ENCODE data around the gene TMTC4.

TMTC4 gene

DNA sequence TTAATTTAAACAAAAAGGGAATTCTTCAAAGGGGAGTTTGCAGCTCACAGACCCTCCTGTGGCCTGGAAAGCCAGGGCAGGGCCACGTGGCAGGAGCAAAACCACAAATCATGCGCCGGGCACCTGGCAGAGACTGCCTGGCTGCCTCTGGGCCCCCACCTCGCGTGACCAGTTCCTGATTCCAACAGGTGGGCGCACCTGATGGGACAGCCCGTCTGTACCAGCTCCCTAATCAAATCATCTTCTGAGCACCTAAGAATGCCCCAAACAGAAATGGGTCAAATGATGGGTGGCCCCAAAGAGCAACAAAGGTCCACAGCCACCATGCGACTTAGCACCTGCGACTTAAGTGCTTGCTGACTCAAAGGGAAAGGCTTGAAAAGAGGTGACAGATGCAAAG lies 9.2 kb downstream of the TMTC4 start:
- no peak for DNase-seq

DNA sequence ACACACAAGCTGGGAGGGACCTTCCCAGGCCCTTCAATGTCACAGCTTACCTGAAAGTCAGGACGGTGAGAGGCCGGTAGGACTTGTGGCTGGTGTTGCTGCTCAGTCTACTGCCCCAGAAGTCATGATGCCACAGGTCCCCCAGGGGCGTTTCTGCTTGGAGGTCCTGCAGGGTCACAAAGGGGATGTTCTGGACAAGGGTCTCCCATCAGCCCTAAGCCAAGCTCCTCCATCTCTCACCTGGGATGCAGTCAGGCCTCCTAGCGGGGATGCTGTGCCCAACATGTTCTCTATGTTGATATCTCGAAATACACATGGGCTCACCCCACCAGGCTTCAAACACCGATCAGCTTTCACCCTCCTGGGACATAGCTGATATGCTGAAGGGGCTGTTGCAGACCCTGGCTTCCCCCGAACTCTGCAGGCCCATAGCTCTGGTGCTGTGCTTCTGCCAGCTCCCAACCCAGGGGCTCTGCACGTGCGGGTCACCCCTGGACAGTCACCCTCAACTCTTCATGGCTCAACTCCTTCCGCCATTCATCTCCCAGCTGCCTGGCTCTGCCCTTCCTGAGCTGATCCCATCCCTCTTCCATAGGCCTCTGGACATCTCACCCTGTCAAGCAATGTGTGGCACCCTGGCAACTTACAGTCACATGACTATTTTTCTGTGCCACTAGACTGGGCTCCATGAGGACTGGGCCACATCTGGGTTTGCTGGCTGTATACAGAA lies 10.3 kb downstream of the TMTC4 start:
- DNase-seq, result no peak

DNA sequence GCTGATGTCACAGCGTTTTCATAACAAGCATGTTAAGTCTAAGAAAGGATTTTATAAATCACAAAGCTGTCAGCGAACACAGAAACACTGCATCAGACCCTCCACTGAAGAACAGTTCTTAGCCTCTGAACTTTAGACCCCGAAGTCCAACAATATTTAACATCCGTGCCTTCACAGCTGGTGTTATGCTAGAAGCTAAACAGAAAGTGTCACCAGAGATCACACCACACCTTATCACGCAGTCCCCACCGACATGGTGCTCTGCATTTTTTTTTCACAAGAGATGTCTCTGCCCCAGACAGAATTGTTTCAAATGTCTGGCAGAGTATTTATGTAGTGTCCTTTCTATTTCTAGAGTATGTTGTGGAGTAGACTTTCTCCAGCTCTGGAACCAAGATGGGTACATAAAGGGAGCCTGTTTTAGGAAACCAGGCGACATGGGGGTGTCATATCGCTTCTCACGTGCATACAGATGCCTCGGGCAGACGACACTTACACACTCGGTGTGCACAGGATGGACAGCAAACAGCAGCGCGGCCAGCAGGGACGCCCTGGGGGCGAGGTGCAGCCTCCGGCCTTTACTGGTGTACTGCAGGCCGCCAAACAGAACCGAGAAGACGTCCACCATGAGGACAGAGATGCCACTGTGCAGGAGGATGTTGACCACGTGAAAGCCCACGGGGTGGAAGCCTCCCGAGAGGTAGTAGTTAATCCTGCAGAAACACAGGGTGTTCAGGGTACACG lies 12.0 kb downstream of the TMTC4 start:
- DNase-seq, result no peak

DNA sequence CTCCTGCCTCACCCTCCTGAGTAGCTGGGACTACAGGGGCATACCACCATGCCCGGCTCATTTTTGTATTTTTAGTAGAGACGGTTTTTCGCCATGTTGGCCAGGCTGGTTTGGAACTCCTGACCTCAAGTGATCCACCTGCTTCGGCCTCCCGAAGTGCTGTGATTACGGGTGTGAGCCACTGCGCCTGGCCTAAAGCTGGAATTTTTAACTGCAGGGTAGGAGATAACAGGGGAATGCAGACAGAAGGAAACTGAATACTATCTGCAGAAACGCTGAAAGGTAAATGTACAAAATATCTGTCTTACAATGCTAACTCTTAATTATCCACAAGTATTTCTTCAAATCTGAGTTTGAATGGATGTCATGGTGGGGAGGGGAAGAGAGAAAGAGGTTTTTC lies 13.8 kb downstream of the TMTC4 start:
- no peak for DNase-seq

DNA sequence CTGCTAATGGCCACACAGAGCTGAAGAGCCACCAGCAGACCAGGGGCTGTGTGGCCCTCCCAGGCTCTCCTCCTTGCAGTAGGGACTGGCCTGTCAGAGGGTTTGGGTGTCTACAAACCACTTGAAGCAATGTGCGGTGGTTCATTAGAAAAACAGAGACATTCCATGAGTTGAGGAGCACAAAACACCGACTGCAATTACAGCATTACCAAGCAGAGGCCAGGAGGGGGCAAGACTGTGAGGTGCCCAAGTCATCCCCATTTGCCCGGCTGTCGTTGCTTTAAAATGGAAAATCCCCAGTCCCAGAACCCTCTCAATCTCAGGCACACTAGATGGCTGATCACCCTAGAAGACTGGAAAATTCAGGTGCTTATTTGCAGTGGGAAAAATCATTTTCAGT lies 15.0 kb downstream of the TMTC4 start:
- no peak for DNase-seq

- no peak for DNase-seq
Observed at GRCh38 chr13:100658363-100658762, 16.2 kb downstream of the TMTC4 start.

DNA sequence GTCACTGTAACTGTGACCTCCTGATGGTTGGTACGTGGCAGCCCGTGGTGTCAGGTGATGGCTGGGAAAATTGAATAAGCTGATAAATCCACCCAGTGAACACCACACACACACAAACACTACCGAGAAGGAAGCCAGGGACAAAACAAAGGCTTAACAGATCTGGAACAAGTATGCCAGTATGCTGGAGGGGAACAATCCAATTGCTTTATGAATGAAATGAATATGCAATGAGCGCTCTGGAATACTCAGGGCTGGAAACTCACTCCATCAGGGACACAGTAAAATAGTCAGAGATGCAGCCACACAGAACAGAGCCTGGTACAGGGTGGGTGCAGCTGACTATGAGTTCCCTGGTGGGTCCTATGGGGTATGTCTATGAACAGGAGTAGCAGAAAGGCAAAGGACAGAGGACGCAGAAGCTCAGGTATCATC lies 16.7 kb downstream of the TMTC4 start:
- no peak for DNase-seq

GRCh38 chr13:100652510-100652909 lies 22.1 kb downstream of the TMTC4 start:
- DNase-seq, result no peak

DNA sequence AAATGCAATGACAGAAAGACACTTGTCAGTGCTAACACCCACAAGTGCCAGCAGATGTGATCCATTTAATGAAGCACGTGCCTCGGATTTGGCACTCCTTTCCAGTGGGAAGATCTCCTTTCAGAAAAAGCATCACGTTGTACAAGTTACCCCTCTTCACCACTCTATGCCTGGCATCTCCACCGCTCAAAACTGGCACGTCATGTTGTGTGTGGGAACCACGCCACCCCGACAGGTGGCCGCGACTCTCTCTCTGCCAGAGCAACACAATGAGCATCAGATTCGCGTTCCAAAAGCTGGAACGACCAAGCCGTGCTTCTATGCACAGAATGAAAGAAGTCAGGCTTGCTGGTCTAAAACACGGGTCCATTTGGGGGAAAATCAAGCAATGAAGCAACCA lies 24.3 kb downstream of the TMTC4 start:
- DNase-seq, result peak; percentile 43 to 91

- no peak for DNase-seq
Observed at GRCh38 chr13:100648354-100648753, 26.2 kb downstream of the TMTC4 start.

- no peak for DNase-seq
Observed at GRCh38 chr13:100646871-100647270, 27.7 kb downstream of the TMTC4 start.

DNA sequence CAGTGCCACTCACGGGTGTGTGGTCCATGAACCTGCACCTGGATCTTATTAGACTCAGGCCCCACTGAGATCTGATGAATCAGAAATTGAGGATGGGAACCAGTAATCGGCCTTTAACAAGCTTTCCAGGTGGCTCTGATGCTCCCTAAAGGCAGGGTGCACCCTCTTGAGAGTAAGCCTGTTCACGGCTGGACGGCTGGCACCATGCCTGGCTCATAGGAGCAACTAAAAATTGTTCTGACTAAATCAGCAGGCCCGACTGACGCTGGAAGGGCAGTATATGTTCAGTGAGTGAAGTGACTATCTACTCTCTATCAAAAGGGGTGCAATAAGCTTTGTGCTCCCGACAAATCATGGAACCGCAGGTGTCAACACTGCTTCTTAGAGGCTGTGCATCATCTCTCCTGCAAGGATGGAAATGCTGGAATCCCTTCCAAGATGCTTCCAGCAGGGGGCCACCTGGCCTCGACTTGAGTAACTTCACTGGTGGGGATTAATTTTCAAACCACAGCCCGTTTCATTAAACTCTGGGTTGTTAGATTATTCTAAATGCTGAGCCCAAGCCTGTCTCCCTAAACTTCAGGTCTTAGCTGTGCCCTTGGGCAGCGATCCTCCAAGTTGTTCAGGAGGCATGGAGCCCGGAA lies 28.4 kb downstream of the TMTC4 start:
- DNase-seq, result no peak

- DNase-seq, result no peak
Observed at GRCh38 chr13:100645382-100645781, 29.2 kb downstream of the TMTC4 start.

DNA sequence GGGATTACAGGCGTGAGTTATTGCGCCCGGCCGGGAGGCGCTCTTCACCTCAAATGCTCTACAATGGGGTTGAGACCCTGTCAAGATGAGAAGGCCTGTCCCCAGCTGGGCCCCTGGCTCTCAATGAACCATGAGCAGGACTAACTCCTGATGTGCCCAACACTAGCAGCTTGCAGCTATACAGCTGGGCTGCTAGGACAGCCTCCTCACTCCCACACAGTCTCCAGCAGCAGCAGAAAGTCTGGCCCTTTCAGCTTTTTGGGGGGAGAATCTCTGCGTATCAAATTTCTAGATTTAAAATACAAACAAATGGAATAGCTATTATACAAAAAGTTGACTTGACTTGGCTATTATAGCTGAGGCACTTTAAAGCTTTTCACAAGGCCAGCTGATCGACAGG lies 30.2 kb downstream of the TMTC4 start:
- DNase-seq, result no peak

- DNase-seq, result no peak
Observed at GRCh38 chr13:100637796-100638195, 36.8 kb downstream of the TMTC4 start.

GRCh38 chr13:100637380-100637779 lies 37.2 kb downstream of the TMTC4 start:
- no peak for DNase-seq

- DNase-seq, result no peak
Observed at GRCh38 chr13:100636441-100636840, 38.2 kb downstream of the TMTC4 start.

GRCh38 chr13:100636004-100636403 lies 38.6 kb downstream of the TMTC4 start:
- no peak for DNase-seq

- no peak for DNase-seq
Observed at GRCh38 chr13:100634696-100635095, 39.9 kb downstream of the TMTC4 start.

DNA sequence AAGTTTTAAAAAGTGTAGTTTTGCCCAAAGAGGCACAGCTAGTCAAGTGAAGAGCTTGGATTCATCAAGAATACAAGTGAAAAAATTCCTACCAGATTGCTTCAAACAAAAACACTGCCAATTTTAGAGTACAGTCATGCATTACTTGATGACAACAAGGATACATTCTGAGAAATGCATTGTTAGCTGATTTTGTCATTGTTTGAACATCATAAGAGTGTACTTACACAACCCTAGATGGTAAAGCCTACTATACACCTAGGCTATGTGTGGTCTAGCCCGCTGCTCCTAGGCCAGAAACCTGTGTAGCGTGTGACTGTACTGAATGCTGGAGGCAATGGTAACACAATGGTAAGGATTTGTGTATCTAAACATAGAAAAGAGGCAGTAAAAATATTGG lies 41.1 kb downstream of the TMTC4 start:
- DNase-seq, result no peak

DNA sequence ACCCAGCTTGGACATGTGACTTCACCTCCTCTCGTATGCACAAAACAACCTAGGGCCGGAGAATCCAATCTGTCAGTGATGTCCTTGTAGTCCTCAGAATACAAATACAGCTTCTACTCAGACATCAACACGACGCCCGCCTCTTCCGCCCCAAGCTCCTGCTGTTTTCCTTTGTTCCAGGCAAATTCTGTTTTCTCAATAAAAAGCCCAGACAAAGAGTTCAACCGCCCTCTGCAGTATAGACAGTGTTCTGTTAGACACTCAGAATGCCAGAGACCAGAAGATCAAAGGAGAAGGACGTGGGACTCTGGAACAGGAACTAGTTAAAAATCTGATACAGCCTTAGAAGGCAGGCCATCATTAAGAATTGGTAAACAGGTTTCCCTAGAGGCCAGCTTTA lies 44.0 kb downstream of the TMTC4 start:
- DNase-seq, result peak; percentile 3 to 4

GRCh38 chr13:100627120-100627519 lies 47.5 kb downstream of the TMTC4 start:
- DNase-seq, result no peak

GRCh38 chr13:100625447-100625846 lies 49.1 kb downstream of the TMTC4 start:
- no peak for DNase-seq

DNA sequence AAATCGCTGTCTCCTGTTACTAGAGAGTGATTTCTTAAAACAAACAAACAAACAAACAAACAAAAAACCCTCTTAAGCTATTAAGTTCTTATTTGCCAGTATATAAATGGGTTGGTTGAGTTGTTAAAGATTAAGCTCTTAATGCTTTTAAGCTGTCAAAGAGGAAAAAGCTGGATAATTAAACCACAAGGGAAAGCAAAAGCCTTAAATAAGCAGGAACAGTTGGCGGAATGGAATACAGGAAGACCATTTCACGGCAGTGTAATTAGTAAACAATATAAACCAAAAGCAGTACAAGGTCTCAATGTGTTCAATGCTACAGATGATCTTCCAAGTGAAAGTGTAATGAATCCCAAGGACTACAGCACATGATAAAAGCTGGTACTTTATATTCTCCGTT lies 53.8 kb downstream of the TMTC4 start:
- DNase-seq, result no peak

All from cerebellar nuclear complex (tissue), 1 donor.